Keratinocyte (primary cell): ENCODE data around the gene ANKAR.

ENCODE experiments used
- EZH2 ChIP-seq: IDR thresholded peaks from one replicate; pipeline ENCODE4 v1.6.1; 2012; ENCODE audit warnings: inconsistent platforms, mild to moderate bottlenecking, low read length, moderate library complexity
- TF ChIP-seq, protein P1 (sequence below), 3 experiments: IDR thresholded peaks in 1 of 3; conservative IDR thresholded peaks in 1 of 3; optimal IDR thresholded peaks in 1 of 3; 2 replicates in 2 of 3; 3 replicates in 1 of 3; pipeline versions ENCODE3 to v1.5.1; 2011; ENCODE audit warnings: low read length in 3 of 3, mild to moderate bottlenecking in 3 of 3, moderate library complexity in 2 of 3, control low read depth in 1 of 3, inconsistent platforms in 1 of 3; ENCODE audit not compliant: insufficient read depth in 2 of 3; ENCODE audit errors: extremely low read depth in 1 of 3

DNA sequence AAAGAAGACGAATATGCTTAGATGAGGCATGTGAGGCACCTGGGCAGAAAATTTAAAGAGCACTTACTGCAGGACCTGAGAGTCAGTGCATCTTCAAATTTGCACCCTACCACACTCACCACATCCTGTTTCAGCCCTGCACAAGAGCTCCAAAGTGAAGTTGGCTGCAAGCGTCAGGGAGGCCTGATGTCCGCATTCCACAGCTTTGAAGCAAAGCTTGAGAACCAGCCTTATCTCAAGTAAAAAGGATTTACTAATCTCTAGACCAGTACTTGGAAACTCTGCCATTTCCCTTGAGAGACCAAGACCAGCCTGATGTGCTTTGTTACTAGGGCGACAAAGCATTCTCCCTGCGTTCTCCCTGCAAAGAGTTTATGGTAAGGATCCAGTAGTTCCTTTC, 16.6 kb upstream of the ANKAR start:
- TF ChIP-seq, protein P1, sequence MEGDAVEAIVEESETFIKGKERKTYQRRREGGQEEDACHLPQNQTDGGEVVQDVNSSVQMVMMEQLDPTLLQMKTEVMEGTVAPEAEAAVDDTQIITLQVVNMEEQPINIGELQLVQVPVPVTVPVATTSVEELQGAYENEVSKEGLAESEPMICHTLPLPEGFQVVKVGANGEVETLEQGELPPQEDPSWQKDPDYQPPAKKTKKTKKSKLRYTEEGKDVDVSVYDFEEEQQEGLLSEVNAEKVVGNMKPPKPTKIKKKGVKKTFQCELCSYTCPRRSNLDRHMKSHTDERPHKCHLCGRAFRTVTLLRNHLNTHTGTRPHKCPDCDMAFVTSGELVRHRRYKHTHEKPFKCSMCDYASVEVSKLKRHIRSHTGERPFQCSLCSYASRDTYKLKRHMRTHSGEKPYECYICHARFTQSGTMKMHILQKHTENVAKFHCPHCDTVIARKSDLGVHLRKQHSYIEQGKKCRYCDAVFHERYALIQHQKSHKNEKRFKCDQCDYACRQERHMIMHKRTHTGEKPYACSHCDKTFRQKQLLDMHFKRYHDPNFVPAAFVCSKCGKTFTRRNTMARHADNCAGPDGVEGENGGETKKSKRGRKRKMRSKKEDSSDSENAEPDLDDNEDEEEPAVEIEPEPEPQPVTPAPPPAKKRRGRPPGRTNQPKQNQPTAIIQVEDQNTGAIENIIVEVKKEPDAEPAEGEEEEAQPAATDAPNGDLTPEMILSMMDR (optimal IDR thresholded peaks at IDR 0.05 in 1 of 3, IDR thresholded peaks at IDR 0.05 in 1 of 3, conservative IDR thresholded peaks at IDR 0.05 in 1 of 3; ENCODE audit: extremely low read depth in 1 of 3, insufficient read depth in 2 of 3, low read length in 3 of 3): no peak
- no peak for TF ChIP-seq EZH2
